CD14-positive monocyte (primary cell): Measurements from ENCODE around the gene DES. TPM values are rescaled to one million over a fixed set of nuclear protein-coding genes. Genes with fewer than 3 reads are reported as not detected.

Experiments used
- DNase-seq, 3 donors: peaks; one replicate each; pipeline ENCODE4 v3.0.0-alpha.2; 2011 to 2022
- H2AFZ ChIP-seq: 2 replicates; pipeline ENCODE4 v1.6.0; 2012; ENCODE audit warnings: mild to moderate bottlenecking, low read depth, low read length, inconsistent platforms; ENCODE audit not compliant: insufficient read depth, poor library complexity, severe bottlenecking
- H3K27ac ChIP-seq, 2 donors: 1 replicate in 1 of 2; 2 replicates in 1 of 2; pipeline ENCODE4 v1.5.1; 2012 to 2013; ENCODE audit warnings: low read length in 2 of 2, control low read depth in 1 of 2, inconsistent platforms in 1 of 2, low read depth in 1 of 2, mild to moderate bottlenecking in 1 of 2
- H3K27me3 ChIP-seq, 2 donors: one replicate each; pipeline versions ENCODE4 v1.6.0 to v1.6.1; 2011 to 2013; ENCODE audit warnings: low read length in 2 of 2; ENCODE audit not compliant: control insufficient read depth in 2 of 2, insufficient read depth in 2 of 2
- H3K36me3 ChIP-seq, 2 donors: replicated peaks in 1 of 2; 1 replicate in 1 of 2; 2 replicates in 1 of 2; pipeline versions ENCODE4 v1.5.1 to v1.6.1; 2012 to 2013; ENCODE audit warnings: low read length in 2 of 2, control low read depth in 1 of 2, inconsistent platforms in 1 of 2, mild to moderate bottlenecking in 1 of 2; ENCODE audit not compliant: insufficient read depth in 2 of 2, control insufficient read depth in 1 of 2
- H3K4me1 ChIP-seq, 2 donors: 1 replicate in 1 of 2; 2 replicates in 1 of 2; pipeline versions ENCODE4 v1.5.1 to v1.6.1; 2012 to 2013; ENCODE audit warnings: low read length in 2 of 2, control low read depth in 1 of 2, inconsistent platforms in 1 of 2, mild to moderate bottlenecking in 1 of 2, moderate library complexity in 1 of 2; ENCODE audit not compliant: insufficient read depth in 2 of 2, control insufficient read depth in 1 of 2
- H3K4me2 ChIP-seq: replicated peaks from 2 replicates; pipeline ENCODE3; 2012; ENCODE audit warnings: low read length, moderate library complexity, mild to moderate bottlenecking; ENCODE audit not compliant: poor library complexity, severe bottlenecking; ENCODE audit errors: extremely low read depth
- H3K4me3 ChIP-seq, 3 experiments: fragments of 200-600 bp in 1 of 3; sonication (generic) in 1 of 3; replicated peaks in 1 of 3; 1 replicate in 2 of 3; 2 replicates in 1 of 3; pipeline ENCODE4 v1.5.1; 2011 to 2013; ENCODE audit warnings: low read length in 3 of 3, mild to moderate bottlenecking in 3 of 3, control low read depth in 2 of 3, low read depth in 2 of 3, inconsistent platforms in 1 of 3, moderate library complexity in 1 of 3
- H3K79me2 ChIP-seq: 2 replicates; pipeline ENCODE4 v1.6.0; 2012; ENCODE audit warnings: mild to moderate bottlenecking, control low read depth, inconsistent platforms, low read length, moderate library complexity; ENCODE audit not compliant: insufficient read depth
- H3K9ac ChIP-seq: 2 replicates; pipeline ENCODE4 v1.6.0; 2017; ENCODE audit warnings: low read length, mild to moderate bottlenecking; ENCODE audit not compliant: insufficient read depth, poor library complexity, severe bottlenecking
- H3K9me3 ChIP-seq, 2 donors: replicated peaks in 1 of 2; 1 replicate in 1 of 2; 2 replicates in 1 of 2; pipeline versions ENCODE4 v1.5.1 to v1.6.1; 2012 to 2013; ENCODE audit warnings: low read length in 2 of 2, control low read depth in 1 of 2; ENCODE audit not compliant: control insufficient read depth in 1 of 2, insufficient read depth in 1 of 2
- H4K20me1 ChIP-seq: 2 replicates; pipeline ENCODE4 v1.6.0; 2012; ENCODE audit warnings: mild to moderate bottlenecking, low read length, control low read depth, moderate library complexity; ENCODE audit not compliant: insufficient read depth
- H3K27ac Mint-ChIP-seq, 7 donors: one replicate each; pipeline ENCODE4 v1.8.0; 2020; ENCODE audit warnings: mild to moderate bottlenecking in 7 of 7, mixed read lengths in 7 of 7, moderate library complexity in 6 of 7, inconsistent platforms in 2 of 7
- H3K27me3 Mint-ChIP-seq, 3 donors: one replicate each; pipeline ENCODE4 v1.8.0; 2021 to 2022; ENCODE audit warnings: low read depth in 3 of 3, mild to moderate bottlenecking in 3 of 3, mixed read lengths in 3 of 3, moderate library complexity in 3 of 3, inconsistent platforms in 1 of 3
- H3K36me3 Mint-ChIP-seq, 2 donors: one replicate each; pipeline ENCODE4 v1.8.0; 2020; ENCODE audit warnings: mixed read lengths in 2 of 2, inconsistent platforms in 1 of 2, mild to moderate bottlenecking in 1 of 2
- H3K4me1 Mint-ChIP-seq: one replicate; pipeline ENCODE4 v1.8.0; 2020; ENCODE audit warnings: mild to moderate bottlenecking, mixed read lengths
- H3K4me3 Mint-ChIP-seq, 2 donors: one replicate each; pipeline ENCODE4 v1.8.0; 2020; ENCODE audit warnings: mild to moderate bottlenecking in 2 of 2, mixed read lengths in 2 of 2, moderate library complexity in 1 of 2
- H3K9me3 Mint-ChIP-seq, 7 donors: one replicate each; pipeline ENCODE4 v1.8.0; 2020 to 2022; ENCODE audit warnings: mixed read lengths in 7 of 7, mild to moderate bottlenecking in 6 of 7, moderate library complexity in 6 of 7, inconsistent platforms in 2 of 7
- CTCF ChIP-seq: fragments of 200-600 bp; IDR thresholded peaks from one replicate; pipeline ENCODE4 v1.8.0; 2022; ENCODE audit warnings: antibody characterized with exemption, mild to moderate bottlenecking
- WGBS: methylation state at CpG from one replicate; pipeline ENCODE4 v1.1.5; 2013; ENCODE audit warnings: missing lambda C conversion rate; ENCODE audit not compliant: insufficient coverage; 5-methylcytosine and 5-hydroxymethylcytosine counted together
- intact Hi-C, 2 donors: fragments of 100-400 bp; cut with micrococcal nuclease; formaldehyde crosslinking; loops; one replicate each; pipeline versions ENCODE4 v1.15.0 to v1.15.1; 2023
- polyA plus RNA-seq, 3 donors: library from polyadenylated mRNA; depleted of rRNA in 1 of 3; unstranded in 2 of 3; stranded (reverse) in 1 of 3; fragments of 300-500 nt in 2 of 3; fragments of >200 nt in 1 of 3; fragmentation: Illumina TruSeq in 2 of 3; gene quantifications; 1 replicate in 2 of 3; 2 replicates in 1 of 3; pipeline ENCODE4 v1.2.3, GENCODE V29; 2012 to 2021

Gene DES
- polyA plus RNA-seq, 3 donors = 2.4 to 4.0 (median 2.4) TPM

DNA sequence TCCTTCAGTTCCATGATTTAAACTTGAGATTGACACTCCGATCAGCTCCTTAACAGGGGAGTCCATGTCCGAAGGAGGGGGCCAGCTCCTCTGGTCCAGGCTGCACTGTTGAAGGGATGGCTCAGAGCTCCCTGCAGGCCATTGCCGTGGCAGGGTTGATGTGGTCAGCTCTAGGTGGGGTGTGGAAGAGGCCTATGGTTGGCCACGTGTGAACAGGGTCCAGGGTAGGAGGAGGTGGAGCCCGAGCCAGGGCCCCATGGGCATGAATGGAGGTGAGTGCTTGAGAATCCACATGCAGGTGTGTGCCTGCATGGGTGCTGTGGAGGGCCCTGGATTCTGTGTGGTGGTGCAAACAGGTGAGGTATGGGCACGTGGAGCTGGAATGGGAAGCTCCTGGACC lies 17.5 kb downstream of the DES start:
- Histone ChIP-seq H3K9me3 (peaks cover 0 to 8% of the 10 kb centered on the region in 2 donors), H3K4me3 (no peak overlapping the region), H3K4me2 (no peak overlapping the region), H3K36me3 (no peaks in the 10 kb centered on the region), H3K79me2 (no peaks in the 10 kb centered on the region), H4K20me1 (no peaks in the 10 kb centered on the region), H3K4me1 (no peaks in the 10 kb centered on the region), H2AFZ (no peak overlapping the region), H3K27me3 (peaks cover 20 to 75% of the 10 kb centered on the region in 2 donors), H3K27ac (no peak overlapping the region), H3K9ac (no peak overlapping the region)
- H3K4me1 Mint-ChIP-seq = no peaks in the 10 kb centered on the region
- no peak overlapping the region for H3K27ac Mint-ChIP-seq
- 98% methylated on average over 5 of the region's 6 CpGs for WGBS
- peaks cover 0 to 10% (median 0%) of the 10 kb centered on the region in 7 donors for H3K9me3 Mint-ChIP-seq
- intact Hi-C loops = no loop called here
- DNase-seq = no peak
- H3K4me3 Mint-ChIP-seq = peak overlapping the region in 1 of 2 donors; percentile 66
- no peaks in the 10 kb centered on the region for H3K36me3 Mint-ChIP-seq
- peaks cover 9 to 40% (median 40%) of the 10 kb centered on the region in 3 donors for H3K27me3 Mint-ChIP-seq
- no peak for TF ChIP-seq CTCF

GRCh38 chr2:219436491-219436890 lies 18.3 kb downstream of the DES start:
- Histone ChIP-seq H3K27me3 (peaks cover 28 to 83% of the 10 kb centered on the region in 2 donors), H3K9ac (no peak overlapping the region), H3K27ac (no peak overlapping the region), H3K4me3 (no peak overlapping the region), H3K9me3 (peaks cover 0 to 16% of the 10 kb centered on the region in 2 donors), H2AFZ (no peak overlapping the region), H3K79me2 (no peaks in the 10 kb centered on the region), H3K36me3 (no peaks in the 10 kb centered on the region), H4K20me1 (no peaks in the 10 kb centered on the region), H3K4me2 (no peak overlapping the region), H3K4me1 (no peaks in the 10 kb centered on the region)
- H3K36me3 Mint-ChIP-seq = peaks cover 0 to 3% of the 10 kb centered on the region in 2 donors
- no peak for TF ChIP-seq CTCF
- no peak overlapping the region for H3K27ac Mint-ChIP-seq
- intact Hi-C loops = no loop called here
- DNase-seq = no peak
- WGBS = 100% methylated on average over 3 of the region's 5 CpGs
- H3K4me1 Mint-ChIP-seq = no peaks in the 10 kb centered on the region
- H3K9me3 Mint-ChIP-seq = peaks cover 0 to 15% (median 2%) of the 10 kb centered on the region in 7 donors
- H3K27me3 Mint-ChIP-seq = peaks cover 17 to 48% (median 44%) of the 10 kb centered on the region in 3 donors
- peak overlapping the region in 1 of 2 donors; percentile 27 for H3K4me3 Mint-ChIP-seq
